Neural cell (in vitro differentiated cells): ENCODE data around the gene CABCOCO1. TPM values are rescaled to one million over a fixed set of nuclear protein-coding genes. Genes with fewer than 3 reads are reported as not detected.

ENCODE experiments used
- H2AFZ ChIP-seq: fragments of 200-600, 300-800 bp; sonication (generic), shearing (Covaris generic); 2 replicates; pipeline ENCODE4 v1.6.0; 2014; ENCODE audit warnings: low read depth, mild to moderate bottlenecking, antibody characterized with exemption, low read length, moderate library complexity
- H3F3A ChIP-seq: fragments of 200-600 bp; shearing (Covaris generic); 2 replicates; pipeline ENCODE4 v1.6.1; 2016; ENCODE audit warnings: mild to moderate bottlenecking, moderate library complexity, mixed read lengths, antibody characterized with exemption, low read length; ENCODE audit not compliant: insufficient read depth, poor library complexity, severe bottlenecking
- H3K27ac ChIP-seq: fragments of 200-600, 300-800 bp; sonication (generic), shearing (Covaris generic); 2 replicates; pipeline ENCODE4 v1.5.1; 2014; ENCODE audit warnings: mild to moderate bottlenecking, low read length, moderate library complexity
- H3K27me3 ChIP-seq: fragments of 300-800, 200-600 bp; sonication (generic), shearing (Covaris generic); 2 replicates; pipeline ENCODE4 v1.6.0; 2014; ENCODE audit warnings: mild to moderate bottlenecking, low read depth, low read length, moderate library complexity; ENCODE audit not compliant: insufficient read depth
- H3K36me3 ChIP-seq: fragments of 300-800, 200-600 bp; sonication (generic), shearing (Covaris generic); 2 replicates; pipeline ENCODE4 v1.5.1; 2014; ENCODE audit warnings: mild to moderate bottlenecking, antibody characterized with exemption, low read length, moderate library complexity; ENCODE audit not compliant: insufficient read depth
- H3K4me2 ChIP-seq: fragments of 300-800, 200-600 bp; sonication (generic), shearing (Covaris generic); 2 replicates; pipeline ENCODE4 v1.6.0; 2014; ENCODE audit warnings: mild to moderate bottlenecking, low read length
- H3K4me3 ChIP-seq: fragments of 300-800, 200-600 bp; sonication (generic), shearing (Covaris generic); 2 replicates; pipeline ENCODE4 v1.5.1; 2014; ENCODE audit warnings: mild to moderate bottlenecking, low read length, moderate library complexity
- H3K79me2 ChIP-seq: fragments of 200-600 bp; shearing (Covaris generic); replicated peaks from 2 replicates; pipeline ENCODE4 v1.6.0; 2014; ENCODE audit warnings: mild to moderate bottlenecking, low read length, moderate library complexity; ENCODE audit not compliant: insufficient read depth
- H3K9ac ChIP-seq: fragments of 300-800, 200-600 bp; sonication (generic), shearing (Covaris generic); 2 replicates; pipeline ENCODE4 v1.6.1; 2016; ENCODE audit warnings: mild to moderate bottlenecking, low read length, mixed read lengths
- H3K9me2 ChIP-seq: fragments of 200-600 bp; shearing (Covaris generic); 2 replicates; pipeline ENCODE4 v1.6.1; 2016; ENCODE audit warnings: mild to moderate bottlenecking, low read length, mixed read lengths; ENCODE audit not compliant: insufficient read depth
- H3K9me3 ChIP-seq: fragments of 200-600, 300-800 bp; sonication (generic), shearing (Covaris generic); 2 replicates; pipeline ENCODE4 v1.6.1; 2016; ENCODE audit warnings: mild to moderate bottlenecking, mixed run types, low read length, moderate library complexity, mixed read lengths
- H4K20me1 ChIP-seq: fragments of 200-600 bp; shearing (Covaris generic); 2 replicates; pipeline ENCODE4 v1.6.1; 2016; ENCODE audit warnings: mild to moderate bottlenecking, mixed run types; ENCODE audit not compliant: insufficient read depth
- CTCF ChIP-seq: fragments of 450-650 bp; IDR thresholded peaks from 2 replicates; pipeline ENCODE4 v1.5.1; 2014; ENCODE audit warnings: antibody characterized with exemption, mild to moderate bottlenecking, moderate library complexity; ENCODE audit not compliant: poor library complexity, severe bottlenecking
- EP300 ChIP-seq: fragments of 450-650 bp; conservative IDR thresholded peaks from 2 replicates; pipeline ENCODE4 v1.6.1; 2014; ENCODE audit warnings: antibody characterized with exemption, mild to moderate bottlenecking, moderate library complexity; ENCODE audit not compliant: poor library complexity, severe bottlenecking
- EZH2 ChIP-seq: fragments of 200-600, 300-800 bp; shearing (Covaris generic), sonication (generic); IDR thresholded peaks from 2 replicates; pipeline ENCODE4 v1.6.1; 2014; ENCODE audit warnings: antibody characterized with exemption, low read length, borderline replicate concordance, mild to moderate bottlenecking; ENCODE audit not compliant: insufficient read depth, poor library complexity, severe bottlenecking
- MXI1 ChIP-seq: fragments of 450-650 bp; conservative IDR thresholded peaks from 2 replicates; pipeline ENCODE4 v1.6.1; 2014; ENCODE audit warnings: antibody characterized with exemption, mild to moderate bottlenecking; ENCODE audit not compliant: poor library complexity, severe bottlenecking
- POLR2AphosphoS5 ChIP-seq: IDR thresholded peaks from 2 replicates; pipeline ENCODE4 v1.6.1; 2012
- RAD21 ChIP-seq: fragments of 450-650 bp; conservative IDR thresholded peaks from 2 replicates; pipeline ENCODE4 v1.6.1; 2014; ENCODE audit warnings: antibody characterized with exemption, mild to moderate bottlenecking, moderate library complexity
- SMC3 ChIP-seq: fragments of 450-650 bp; conservative IDR thresholded peaks from 2 replicates; pipeline ENCODE4 v1.6.1; 2014; ENCODE audit warnings: antibody characterized with exemption, mild to moderate bottlenecking, moderate library complexity; ENCODE audit not compliant: poor library complexity
- TAF1 ChIP-seq: IDR thresholded peaks from 2 replicates; pipeline ENCODE4 v1.6.1; 2012; ENCODE audit warnings: low read depth
- polyA plus RNA-seq: library from polyadenylated mRNA; depleted of rRNA; stranded (reverse); fragments of >200 nt; gene quantifications from 2 replicates; pipeline ENCODE4 v1.2.3, GENCODE V29; 2014
- TF ChIP-seq, protein P1 (sequence below): IDR thresholded peaks from 2 replicates; pipeline ENCODE4 v1.6.1; 2012; ENCODE audit warnings: borderline replicate concordance

CABCOCO1 gene
- polyA plus RNA-seq, 1 donor from 2014 or later, result 0.31 TPM

DNA sequence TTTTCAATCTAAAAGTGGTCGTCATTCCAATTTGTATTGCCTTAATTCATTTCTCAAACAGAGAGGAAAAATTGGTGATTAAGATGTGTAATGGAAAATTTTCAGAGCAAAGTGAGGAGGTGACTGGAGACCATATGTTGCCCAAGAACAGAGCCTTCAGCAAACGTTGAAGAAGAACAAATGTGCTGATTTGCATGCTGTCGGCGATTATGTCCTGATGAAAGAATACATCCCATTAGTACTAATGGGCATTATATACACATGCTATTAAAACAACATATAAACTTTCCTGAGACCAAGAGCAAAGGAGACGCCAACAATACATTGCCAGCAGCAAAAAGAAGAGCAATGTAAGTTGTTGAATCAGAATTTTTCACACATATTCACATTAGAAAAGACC is 138.8 kb downstream of the CABCOCO1 start:
- Histone ChIP-seq H3F3A (no peaks in the 10 kb centered on the region), H3K27me3 (no peaks in the 10 kb centered on the region), H3K4me3 (no peak overlapping the region), H2AFZ (no peak overlapping the region), H3K9me2 (no peaks in the 10 kb centered on the region), H3K79me2 (no peaks in the 10 kb centered on the region), H3K4me2 (no peak overlapping the region), H4K20me1 (no peaks in the 10 kb centered on the region), H3K9ac (no peak overlapping the region), H3K27ac (no peak overlapping the region), H3K36me3 (no peaks in the 10 kb centered on the region), H3K9me3 (no peaks in the 10 kb centered on the region)
- no peak for TF ChIP-seq MXI1
- TF ChIP-seq TAF1, result no peak
- TF ChIP-seq RAD21, result no peak
- TF ChIP-seq EP300, result no peak
- TF ChIP-seq POLR2AphosphoS5, result no peak
- TF ChIP-seq SMC3, result no peak
- no peak for TF ChIP-seq CTCF
- TF ChIP-seq EZH2, result no peak
- TF ChIP-seq, protein P1, sequence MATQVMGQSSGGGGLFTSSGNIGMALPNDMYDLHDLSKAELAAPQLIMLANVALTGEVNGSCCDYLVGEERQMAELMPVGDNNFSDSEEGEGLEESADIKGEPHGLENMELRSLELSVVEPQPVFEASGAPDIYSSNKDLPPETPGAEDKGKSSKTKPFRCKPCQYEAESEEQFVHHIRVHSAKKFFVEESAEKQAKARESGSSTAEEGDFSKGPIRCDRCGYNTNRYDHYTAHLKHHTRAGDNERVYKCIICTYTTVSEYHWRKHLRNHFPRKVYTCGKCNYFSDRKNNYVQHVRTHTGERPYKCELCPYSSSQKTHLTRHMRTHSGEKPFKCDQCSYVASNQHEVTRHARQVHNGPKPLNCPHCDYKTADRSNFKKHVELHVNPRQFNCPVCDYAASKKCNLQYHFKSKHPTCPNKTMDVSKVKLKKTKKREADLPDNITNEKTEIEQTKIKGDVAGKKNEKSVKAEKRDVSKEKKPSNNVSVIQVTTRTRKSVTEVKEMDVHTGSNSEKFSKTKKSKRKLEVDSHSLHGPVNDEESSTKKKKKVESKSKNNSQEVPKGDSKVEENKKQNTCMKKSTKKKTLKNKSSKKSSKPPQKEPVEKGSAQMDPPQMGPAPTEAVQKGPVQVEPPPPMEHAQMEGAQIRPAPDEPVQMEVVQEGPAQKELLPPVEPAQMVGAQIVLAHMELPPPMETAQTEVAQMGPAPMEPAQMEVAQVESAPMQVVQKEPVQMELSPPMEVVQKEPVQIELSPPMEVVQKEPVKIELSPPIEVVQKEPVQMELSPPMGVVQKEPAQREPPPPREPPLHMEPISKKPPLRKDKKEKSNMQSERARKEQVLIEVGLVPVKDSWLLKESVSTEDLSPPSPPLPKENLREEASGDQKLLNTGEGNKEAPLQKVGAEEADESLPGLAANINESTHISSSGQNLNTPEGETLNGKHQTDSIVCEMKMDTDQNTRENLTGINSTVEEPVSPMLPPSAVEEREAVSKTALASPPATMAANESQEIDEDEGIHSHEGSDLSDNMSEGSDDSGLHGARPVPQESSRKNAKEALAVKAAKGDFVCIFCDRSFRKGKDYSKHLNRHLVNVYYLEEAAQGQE, result no peak

DNA sequence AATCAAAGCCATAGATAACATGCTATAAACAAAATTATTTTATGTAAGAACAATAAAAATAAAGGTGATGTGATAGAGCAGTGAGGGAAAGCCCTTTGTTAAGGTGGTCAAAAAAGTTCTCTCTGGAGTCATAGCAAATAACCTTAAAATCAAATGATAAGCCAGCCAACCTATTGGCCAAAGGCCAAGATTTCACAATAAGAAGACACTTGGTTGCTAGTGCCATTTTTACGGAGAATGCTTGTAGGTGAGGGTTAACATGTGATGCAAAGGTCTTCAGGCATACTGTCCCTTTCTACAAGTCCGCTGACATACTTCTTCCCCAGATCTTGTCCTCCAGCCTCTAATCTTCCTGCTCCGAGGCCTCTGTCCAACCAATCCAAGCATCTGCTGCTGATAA is 140.5 kb downstream of the CABCOCO1 start:
- no peaks in the 10 kb centered on the region for H3K36me3 ChIP-seq
- no peak for TF ChIP-seq RAD21
- no peak for TF ChIP-seq TAF1
- TF ChIP-seq, protein P1, result no peak
- no peak for TF ChIP-seq EP300
- no peak for TF ChIP-seq POLR2AphosphoS5
- TF ChIP-seq CTCF, result no peak
- no peak for TF ChIP-seq EZH2
- no peak for TF ChIP-seq MXI1
- TF ChIP-seq SMC3, result no peak
- H3K27me3 ChIP-seq, result no peaks in the 10 kb centered on the region
- H3K79me2 ChIP-seq, result no peaks in the 10 kb centered on the region
- H3K9me2 ChIP-seq, result no peaks in the 10 kb centered on the region
- no peak overlapping the region for H3K27ac ChIP-seq
- H2AFZ ChIP-seq, result no peak overlapping the region
- H3K9ac ChIP-seq, result no peak overlapping the region
- H3K9me3 ChIP-seq, result no peaks in the 10 kb centered on the region
- H4K20me1 ChIP-seq, result no peaks in the 10 kb centered on the region
- H3F3A ChIP-seq, result no peaks in the 10 kb centered on the region
- no peak overlapping the region for H3K4me3 ChIP-seq
- no peak overlapping the region for H3K4me2 ChIP-seq
